Prostate gland (tissue), 2 donors: ENCODE results near the gene QRICH2. TPM values are rescaled to one million over a fixed set of nuclear protein-coding genes. Genes with fewer than 3 reads are reported as not detected.
"Not testable (repeated sequence)": the region's sequence is repeated elsewhere in the genome, so short reads cannot be mapped to it uniquely, and the experiment has no call there.

Source experiments
- DNase-seq: peaks from one replicate; pipeline ENCODE4 v3.0.0-alpha.2; 2019; ENCODE audit warnings: low spot score
- H3K27ac ChIP-seq, 2 donors: fragments of 200-600 bp; sonication (generic); 2 replicates each; pipeline ENCODE4 v1.5.1; 2017 to 2019
- H3K27me3 ChIP-seq: fragments of 200-600 bp; sonication (generic); replicated peaks from 2 replicates; pipeline ENCODE4 v1.5.1; 2019; ENCODE audit not compliant: insufficient read depth
- H3K36me3 ChIP-seq, 2 donors: fragments of 200-600 bp; sonication (generic); 1 replicate in 1 of 2; 2 replicates in 1 of 2; pipeline versions ENCODE4 v1.5.1 to v1.8.1; 2017 to 2019
- H3K4me1 ChIP-seq: fragments of 200-600 bp; sonication (generic); replicated peaks from 2 replicates; pipeline ENCODE4 v1.5.1; 2019
- H3K4me3 ChIP-seq, 2 donors: fragments of 200-600 bp; sonication (generic); 2 replicates each; pipeline ENCODE4 v1.5.1; 2017 to 2019
- H3K9me3 ChIP-seq: fragments of 200-600 bp; sonication (generic); 2 replicates; pipeline ENCODE4 v1.5.1; 2017
- CTCF ChIP-seq, 4 experiments: fragments of 200-600 bp in 2 of 4; fragments of 450-650 bp in 2 of 4; sonication (generic) in 2 of 4; IDR thresholded peaks; 1 replicate in 3 of 4; 2 replicates in 1 of 4; pipeline ENCODE4 v1.5.1; 2016 to 2019; ENCODE audit warnings: antibody characterized with exemption in 4 of 4, mild to moderate bottlenecking in 2 of 4, moderate library complexity in 2 of 4
- POLR2A ChIP-seq: fragments of 450-650 bp; IDR thresholded peaks from one replicate; pipeline ENCODE4 v1.6.1; 2016; ENCODE audit warnings: antibody characterized with exemption, mild to moderate bottlenecking
- POLR2AphosphoS5 ChIP-seq: sonication (generic); formaldehyde crosslinking; IDR thresholded peaks from one replicate; pipeline ENCODE4 v1.6.1; 2017; ENCODE audit warnings: antibody characterized with exemption
- WGBS: methylation state at CpG from one replicate; pipeline ENCODE4 v1.1.5; 2018; 5-methylcytosine and 5-hydroxymethylcytosine counted together
- intact Hi-C: fragments of 100-400 bp; cut with DNase I; formaldehyde crosslinking; loops from one replicate; pipeline ENCODE4 v1.14.2; 2022
- total RNA-seq, 2 donors: library from RNA; depleted of rRNA; stranded (reverse); fragments of >200 nt; gene quantifications; one replicate each; pipeline ENCODE4 v1.1.0, GENCODE V29; 2016

Gene QRICH2
- total RNA-seq, 2 donors from 2014 or later: 3.1 to 9.8 TPM

- intact Hi-C loops: no loop called here
- no peak overlapping the region for H3K27ac ChIP-seq
- no peaks in the 10 kb centered on the region for H3K9me3 ChIP-seq
- DNase-seq: no peak
- TF ChIP-seq POLR2A (no peak), POLR2AphosphoS5 (no peak), CTCF (IDR thresholded peaks at IDR 0.05) (no peak)
- H3K4me3 ChIP-seq: no peak overlapping the region
- H3K4me1 ChIP-seq: no peaks in the 10 kb centered on the region
- no peaks in the 10 kb centered on the region for H3K36me3 ChIP-seq
- no peaks in the 10 kb centered on the region for H3K27me3 ChIP-seq
These were observed 71.5 kb downstream of the QRICH2 start for GRCh38 chr17:76236603-76237002.

- no peak for DNase-seq
- Histone ChIP-seq H3K36me3 (no peaks in the 10 kb centered on the region), H3K27me3 (no peaks in the 10 kb centered on the region), H3K4me3 (no peak overlapping the region), H3K4me1 (no peaks in the 10 kb centered on the region), H3K27ac (no peak overlapping the region), H3K9me3 (no peaks in the 10 kb centered on the region)
- WGBS: 95% methylated on average over 2 of the region's 2 CpGs
- no peak for TF ChIP-seq POLR2AphosphoS5
- no peak for TF ChIP-seq POLR2A
- TF ChIP-seq CTCF (IDR thresholded peaks at IDR 0.05): no peak
- intact Hi-C loops: no loop called here
These were observed 72.2 kb downstream of the QRICH2 start for GRCh38 chr17:76235883-76236282.

- 89% methylated on average over 5 of the region's 5 CpGs for WGBS
- TF ChIP-seq POLR2A (no peak), CTCF (IDR thresholded peaks at IDR 0.05) (no peak), POLR2AphosphoS5 (no peak)
These were observed 73.8 kb downstream of the QRICH2 start for GRCh38 chr17:76234354-76234679.

GRCh38 chr17:76233588-76234353 lies 74.3 kb downstream of the QRICH2 start:
- Histone ChIP-seq H3K4me1 (no peaks in the 10 kb centered on the region), H3K4me3 (no peak overlapping the region), H3K27me3 (no peaks in the 10 kb centered on the region), H3K9me3 (no peaks in the 10 kb centered on the region), H3K27ac (no peak overlapping the region), H3K36me3 (no peaks in the 10 kb centered on the region)
- intact Hi-C loops: no loop called here
- no peak for TF ChIP-seq POLR2A
- no peak for TF ChIP-seq CTCF (IDR thresholded peaks at IDR 0.05)
- no peak for TF ChIP-seq POLR2AphosphoS5
- 91% methylated on average over 6 of the region's 6 CpGs for WGBS
- DNase-seq: no peak

More at GRCh38 chr17:76234354-76234679, 73.8 kb downstream of the QRICH2 start:
- Histone ChIP-seq H3K4me1 (no peaks in the 10 kb centered on the region), H3K4me3 (no peak overlapping the region), H3K27me3 (no peaks in the 10 kb centered on the region), H3K36me3 (no peaks in the 10 kb centered on the region), H3K9me3 (no peaks in the 10 kb centered on the region), H3K27ac (no peak overlapping the region)
- intact Hi-C loops: no loop called here
- no peak for DNase-seq

- Histone ChIP-seq H3K36me3 (no peaks in the 10 kb centered on the region), H3K9me3 (no peaks in the 10 kb centered on the region), H3K4me3 (no peak overlapping the region), H3K27me3 (no peaks in the 10 kb centered on the region), H3K4me1 (no peaks in the 10 kb centered on the region), H3K27ac (no peak overlapping the region)
- WGBS: 77% methylated on average over 2 of the region's 2 CpGs
- intact Hi-C loops: no loop called here
- DNase-seq: no peak
- no peak for TF ChIP-seq POLR2A
These were observed 75.7 kb downstream of the QRICH2 start for GRCh38 chr17:76232342-76232741.

- H3K4me1 ChIP-seq, H3K27me3 ChIP-seq, H3K4me3 ChIP-seq, DNase-seq, H3K27ac ChIP-seq, intact Hi-C loops, H3K9me3 ChIP-seq, H3K36me3 ChIP-seq: not testable (repeated sequence)
- 89% methylated on average over 19 of the region's 19 CpGs for WGBS
These were observed 81.3 kb downstream of the QRICH2 start for GRCh38 chr17:76226749-76227148.

- intact Hi-C loops, H3K4me1 ChIP-seq, H3K36me3 ChIP-seq, H3K4me3 ChIP-seq, H3K27ac ChIP-seq, DNase-seq, H3K9me3 ChIP-seq, H3K27me3 ChIP-seq: not testable (repeated sequence)
- 69% methylated on average over 7 of the region's 7 CpGs for WGBS
These were observed 82.5 kb downstream of the QRICH2 start for GRCh38 chr17:76225373-76226086.
